GM12864 (cell line): ENCODE results near the gene ZFAND5.

Experiments
- DNase-seq: peaks from one replicate; pipeline ENCODE4 v3.0.0-alpha.2; 2011; ENCODE audit warnings: low read depth
- H3K4me3 ChIP-seq: 2 replicates; pipeline ENCODE4 v1.5.1; 2011; ENCODE audit warnings: mild to moderate bottlenecking, low read depth, low read length, control low read depth
- TF ChIP-seq, protein P1 (sequence below): IDR thresholded peaks from 2 replicates; pipeline ENCODE4 v1.5.1; 2011; ENCODE audit warnings: low read depth, mild to moderate bottlenecking, moderate library complexity, low read length, control low read depth, inconsistent platforms; ENCODE audit errors: missing control alignments

ZFAND5 gene

DNA sequence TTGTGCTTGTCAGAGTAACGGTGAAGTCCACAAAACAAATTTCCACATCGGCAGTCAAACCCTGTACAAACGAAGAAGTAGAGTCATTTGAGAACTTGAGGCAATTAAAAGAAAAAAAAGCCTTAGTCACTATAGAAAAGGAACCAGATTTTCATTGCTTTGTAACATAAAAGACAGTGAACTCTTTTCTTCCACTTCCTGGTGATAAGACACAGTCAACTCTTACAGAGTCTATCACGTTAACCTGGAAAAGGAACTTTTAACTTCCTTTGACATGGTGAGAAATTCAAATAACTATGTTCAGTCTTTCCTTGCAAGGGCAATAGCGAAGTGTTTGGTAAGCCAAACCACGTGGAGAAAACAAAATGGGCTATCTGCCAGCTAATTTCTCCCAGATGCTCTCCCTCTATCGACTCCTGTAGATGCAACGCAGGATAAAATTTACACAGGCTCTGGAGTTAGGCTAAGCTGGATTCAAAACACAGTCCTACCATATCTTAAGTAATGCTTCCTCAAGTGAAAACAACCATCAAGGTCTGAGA is 8.9 kb downstream of the ZFAND5 start:
- no peak overlapping the region for H3K4me3 ChIP-seq
- DNase-seq = no peak
- TF ChIP-seq, protein P1, sequence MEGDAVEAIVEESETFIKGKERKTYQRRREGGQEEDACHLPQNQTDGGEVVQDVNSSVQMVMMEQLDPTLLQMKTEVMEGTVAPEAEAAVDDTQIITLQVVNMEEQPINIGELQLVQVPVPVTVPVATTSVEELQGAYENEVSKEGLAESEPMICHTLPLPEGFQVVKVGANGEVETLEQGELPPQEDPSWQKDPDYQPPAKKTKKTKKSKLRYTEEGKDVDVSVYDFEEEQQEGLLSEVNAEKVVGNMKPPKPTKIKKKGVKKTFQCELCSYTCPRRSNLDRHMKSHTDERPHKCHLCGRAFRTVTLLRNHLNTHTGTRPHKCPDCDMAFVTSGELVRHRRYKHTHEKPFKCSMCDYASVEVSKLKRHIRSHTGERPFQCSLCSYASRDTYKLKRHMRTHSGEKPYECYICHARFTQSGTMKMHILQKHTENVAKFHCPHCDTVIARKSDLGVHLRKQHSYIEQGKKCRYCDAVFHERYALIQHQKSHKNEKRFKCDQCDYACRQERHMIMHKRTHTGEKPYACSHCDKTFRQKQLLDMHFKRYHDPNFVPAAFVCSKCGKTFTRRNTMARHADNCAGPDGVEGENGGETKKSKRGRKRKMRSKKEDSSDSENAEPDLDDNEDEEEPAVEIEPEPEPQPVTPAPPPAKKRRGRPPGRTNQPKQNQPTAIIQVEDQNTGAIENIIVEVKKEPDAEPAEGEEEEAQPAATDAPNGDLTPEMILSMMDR = no peak

DNA sequence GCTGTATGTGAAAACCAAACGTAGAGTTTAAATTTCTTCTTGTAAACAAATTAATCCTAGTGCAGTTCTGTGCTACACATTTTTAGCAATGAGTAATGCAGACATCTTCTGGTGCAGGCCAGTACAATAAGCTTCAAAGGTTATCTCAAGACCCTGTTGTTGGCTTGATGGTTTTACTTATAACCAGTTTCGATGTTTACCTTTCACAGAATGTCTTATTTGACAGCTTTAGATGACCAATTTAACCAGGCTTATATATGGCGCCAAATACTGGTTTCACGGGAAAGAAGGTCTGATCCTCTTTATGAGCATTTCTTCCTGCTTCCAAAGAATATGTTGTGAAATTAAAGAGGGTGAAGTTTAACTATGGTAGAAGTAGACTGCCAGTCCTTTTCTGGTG is 9.9 kb downstream of the ZFAND5 start:
- H3K4me3 ChIP-seq = no peak overlapping the region
- TF ChIP-seq, protein P1 = no peak
- no peak for DNase-seq

DNA sequence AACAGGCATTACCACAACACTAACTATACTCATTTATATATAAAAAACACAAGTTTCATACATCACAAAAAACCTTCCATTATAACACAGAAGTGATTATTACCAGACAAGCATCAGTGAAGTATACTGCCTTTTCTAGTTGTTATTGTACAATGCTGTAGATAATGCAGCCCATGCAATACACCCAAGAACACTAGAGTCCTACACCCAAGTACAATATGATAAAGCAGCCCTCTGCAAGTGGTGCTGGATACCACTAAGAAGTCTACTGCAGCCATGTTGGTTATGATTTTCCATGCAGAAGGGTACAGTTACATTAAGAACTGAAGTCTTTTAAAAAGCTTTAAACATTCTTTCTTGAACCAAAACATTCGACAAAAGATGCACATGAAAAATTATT is 10.3 kb downstream of the ZFAND5 start:
- no peak overlapping the region for H3K4me3 ChIP-seq
- no peak for DNase-seq
- TF ChIP-seq, protein P1 = no peak

DNA sequence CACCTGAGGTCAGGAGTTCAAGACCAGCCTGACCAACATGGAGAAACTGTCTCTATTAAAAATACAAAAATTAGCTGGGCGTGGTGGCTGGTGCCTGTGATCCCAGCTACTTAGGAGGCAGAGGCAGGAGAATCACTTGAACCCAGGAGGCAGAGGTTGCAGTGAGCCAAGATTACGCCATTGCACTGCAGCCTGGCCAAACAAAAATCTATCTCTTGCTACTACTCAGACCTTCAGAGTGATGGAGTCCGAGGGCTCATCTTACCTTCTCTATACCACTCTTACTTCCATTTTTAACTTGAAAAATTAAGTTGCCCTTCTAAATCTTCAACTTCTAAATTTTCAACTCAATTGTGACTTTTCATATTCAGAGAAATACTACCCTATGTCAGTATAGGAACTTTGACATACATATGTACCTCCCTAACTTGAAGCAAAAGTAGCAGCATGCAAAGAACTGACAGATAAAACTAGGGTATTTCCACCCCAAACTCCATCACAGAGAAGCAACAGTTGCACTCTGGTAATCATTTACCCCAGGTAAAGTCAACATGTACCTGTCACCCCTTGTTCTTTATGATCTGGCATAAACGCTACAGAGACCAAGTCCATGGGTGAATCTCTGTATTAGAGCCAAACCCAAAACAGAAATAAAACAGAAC is 11.4 kb downstream of the ZFAND5 start:
- TF ChIP-seq, protein P1 = no peak

DNA sequence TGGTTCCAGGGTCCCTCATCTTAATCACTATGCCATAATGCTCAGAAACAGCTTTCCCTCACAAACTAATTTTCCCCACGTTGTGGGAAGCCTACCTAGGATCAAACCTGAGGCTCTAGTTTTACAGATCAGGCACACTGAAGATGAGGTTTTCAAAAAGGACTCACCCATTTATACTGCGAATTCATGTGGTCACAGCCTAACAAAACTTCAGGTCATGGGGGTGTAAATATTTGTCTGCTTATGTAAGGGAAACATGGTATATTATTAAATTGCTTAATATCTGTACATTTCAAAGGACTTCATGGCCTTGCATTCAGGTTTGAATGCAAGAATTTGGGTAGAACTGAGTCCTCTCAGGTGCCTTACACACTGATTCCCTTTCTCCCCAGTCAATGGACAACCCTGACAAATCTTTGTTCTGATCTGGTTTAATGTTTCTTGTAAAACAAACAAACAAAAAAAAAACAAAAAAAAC is 12.1 kb downstream of the ZFAND5 start:
- DNase-seq = no peak
- TF ChIP-seq, protein P1 = no peak

More for the DNA sequence above, 11.4 kb downstream of the ZFAND5 start:
- no peak for DNase-seq
- H3K4me3 ChIP-seq = no peak overlapping the region

DNA sequence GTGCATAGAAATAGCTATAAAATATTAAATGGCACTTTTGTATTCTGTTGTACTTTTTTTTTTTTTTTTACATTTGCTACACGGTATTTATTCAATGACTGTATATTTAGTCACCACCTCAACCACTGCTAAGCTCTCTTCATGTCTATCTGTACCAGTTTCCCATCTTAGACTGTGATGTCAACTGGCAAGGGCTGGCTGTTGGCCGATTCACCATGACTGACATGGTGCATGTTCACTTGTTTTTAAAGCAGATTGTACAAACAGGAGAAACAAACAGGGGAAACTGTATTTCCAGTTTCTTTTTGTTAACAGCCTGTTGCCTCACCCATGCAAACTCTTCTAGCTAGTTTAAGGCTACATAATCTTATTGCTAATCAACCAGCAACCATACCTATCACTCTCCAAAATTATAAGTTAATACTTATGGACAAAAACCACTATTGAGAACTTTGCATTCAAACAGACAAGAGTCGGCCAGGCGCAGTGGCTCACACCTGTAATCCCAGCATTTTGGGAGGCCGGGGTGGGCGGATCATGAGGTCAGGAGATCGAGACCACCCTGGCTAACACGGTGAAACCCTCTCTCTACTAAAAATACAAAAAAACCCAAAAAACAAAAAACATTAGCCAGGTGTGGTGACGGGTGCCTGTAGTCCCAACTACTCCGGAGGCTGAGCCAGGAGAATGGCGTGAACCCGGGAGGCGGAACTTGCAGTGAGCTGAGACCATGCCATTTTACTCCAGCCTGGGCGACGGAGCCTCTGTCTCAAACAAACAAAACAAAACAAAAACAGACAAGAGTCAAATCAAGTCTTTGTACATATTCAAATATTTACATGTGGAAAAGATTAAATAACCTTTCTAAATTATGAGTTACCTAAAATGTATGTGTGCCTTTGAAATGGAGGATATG is 13.2 kb downstream of the ZFAND5 start:
- no peak overlapping the region for H3K4me3 ChIP-seq
- TF ChIP-seq, protein P1 = no peak
- no peak for DNase-seq

More for the DNA sequence above, 12.1 kb downstream of the ZFAND5 start:
- H3K4me3 ChIP-seq = no peak overlapping the region
